Astrocyte (in vitro differentiated cells and primary cell): ENCODE measurements around the gene EPB41L3. TPM values are rescaled to one million over a fixed set of nuclear protein-coding genes. Genes with fewer than 3 reads are reported as not detected.

Experiments
- DNase-seq: peaks from one replicate; pipeline ENCODE4 v3.0.0-alpha.2; 2010; ENCODE audit warnings: low read depth
- FAIRE-seq: peaks from 2 replicates; lab custom pipeline; 2011; peaks lifted over from hg19 to GRCh38; lab: Jason Lieb, UNC
- H2AFZ ChIP-seq: 2 replicates; pipeline ENCODE4 v1.6.0; 2012; ENCODE audit warnings: low read depth, low read length, inconsistent platforms
- H3K27ac ChIP-seq: 2 replicates; pipeline ENCODE4 v1.5.1; 2011; ENCODE audit warnings: low read depth, low read length, inconsistent platforms
- H3K27me3 ChIP-seq: 2 replicates; pipeline ENCODE4 v1.6.0; 2011; ENCODE audit warnings: low read length, inconsistent platforms; ENCODE audit not compliant: insufficient read depth
- H3K36me3 ChIP-seq: 2 replicates; pipeline ENCODE4 v1.5.1; 2011; ENCODE audit warnings: low read length, inconsistent platforms; ENCODE audit not compliant: insufficient read depth
- H3K4me1 ChIP-seq: 2 replicates; pipeline ENCODE4 v1.5.1; 2011; ENCODE audit warnings: low read length, inconsistent platforms; ENCODE audit not compliant: insufficient read depth
- H3K4me2 ChIP-seq: 2 replicates; pipeline ENCODE4 v1.6.0; 2012; ENCODE audit warnings: low read length, inconsistent platforms
- H3K4me3 ChIP-seq: 2 replicates; pipeline ENCODE4 v1.5.1; 2011; ENCODE audit warnings: low read depth, mild to moderate bottlenecking, low read length, inconsistent platforms; ENCODE audit not compliant: insufficient read depth
- H3K79me2 ChIP-seq: 2 replicates; pipeline ENCODE4 v1.6.0; 2012; ENCODE audit warnings: mild to moderate bottlenecking, low read length, inconsistent platforms; ENCODE audit not compliant: insufficient read depth
- H3K9ac ChIP-seq: 2 replicates; pipeline ENCODE4 v1.6.0; 2012; ENCODE audit warnings: mild to moderate bottlenecking, low read length, inconsistent platforms
- H3K9me3 ChIP-seq: 2 replicates; pipeline ENCODE4 v1.5.1; 2012; ENCODE audit warnings: low read depth, mild to moderate bottlenecking, low read length, inconsistent platforms; ENCODE audit not compliant: insufficient read depth
- H4K20me1 ChIP-seq: 2 replicates; pipeline ENCODE4 v1.6.0; 2012; ENCODE audit warnings: low read length, inconsistent platforms; ENCODE audit not compliant: insufficient read depth
- H3K27ac Mint-ChIP-seq: one replicate; pipeline ENCODE4 v1.8.0; 2021; ENCODE audit warnings: mild to moderate bottlenecking, mixed read lengths; ENCODE audit not compliant: unreplicated experiment
- H3K27me3 Mint-ChIP-seq: one replicate; pipeline ENCODE4 v1.8.0; 2021; ENCODE audit warnings: low read depth, mixed read lengths; ENCODE audit not compliant: unreplicated experiment
- H3K36me3 Mint-ChIP-seq: one replicate; pipeline ENCODE4 v1.8.0; 2021; ENCODE audit warnings: low read depth, mixed read lengths; ENCODE audit not compliant: unreplicated experiment
- H3K4me1 Mint-ChIP-seq: one replicate; pipeline ENCODE4 v1.8.0; 2021; ENCODE audit warnings: low read depth, mixed read lengths; ENCODE audit not compliant: unreplicated experiment
- H3K4me3 Mint-ChIP-seq: one replicate; pipeline ENCODE4 v1.8.0; 2021; ENCODE audit warnings: mild to moderate bottlenecking, moderate library complexity, mixed read lengths; ENCODE audit not compliant: unreplicated experiment
- H3K9me3 Mint-ChIP-seq: one replicate; pipeline ENCODE4 v1.8.0; 2021; ENCODE audit warnings: mild to moderate bottlenecking, mixed read lengths; ENCODE audit not compliant: unreplicated experiment
- EZH2 ChIP-seq: IDR thresholded peaks from 2 replicates; pipeline ENCODE4 v1.6.1; 2012; ENCODE audit warnings: mild to moderate bottlenecking, low read length, inconsistent platforms; ENCODE audit not compliant: insufficient read depth
- total RNA-seq: library from RNA; stranded (reverse); gene quantifications from 2 replicates; pipeline ENCODE4 v1.2.1, GENCODE V29; 2021
- TF ChIP-seq, protein P1 (sequence below): IDR thresholded peaks from 2 replicates; pipeline ENCODE4 v1.5.1; 2011; ENCODE audit warnings: low read depth, mild to moderate bottlenecking, inconsistent platforms, low read length, moderate library complexity; ENCODE audit not compliant: insufficient read depth

Gene EPB41L3
- total RNA-seq, 1 donor from 2014 or later, result 97.0 TPM

GRCh38 chr18:5510135-5510846 is 33.5 kb downstream of the EPB41L3 start:
- Histone ChIP-seq H3K9ac (no peak overlapping the region), H3K27me3 (no peaks in the 10 kb centered on the region), H3K79me2 (peaks cover 55% of the 10 kb centered on the region), H3K4me2 (peak overlapping the region; percentile 35), H4K20me1 (peaks cover 16% of the 10 kb centered on the region), H2AFZ (no peak overlapping the region), H3K9me3 (no peaks in the 10 kb centered on the region), H3K4me3 (no peak overlapping the region), H3K27ac (peak overlapping the region; percentile 24), H3K36me3 (no peaks in the 10 kb centered on the region), H3K4me1 (peaks cover 7% of the 10 kb centered on the region)
- H3K27ac Mint-ChIP-seq, result peak overlapping the region; percentile 69
- H3K4me3 Mint-ChIP-seq, result peak overlapping the region; percentile 60
- TF ChIP-seq EZH2, result no peak
- TF ChIP-seq, protein P1, sequence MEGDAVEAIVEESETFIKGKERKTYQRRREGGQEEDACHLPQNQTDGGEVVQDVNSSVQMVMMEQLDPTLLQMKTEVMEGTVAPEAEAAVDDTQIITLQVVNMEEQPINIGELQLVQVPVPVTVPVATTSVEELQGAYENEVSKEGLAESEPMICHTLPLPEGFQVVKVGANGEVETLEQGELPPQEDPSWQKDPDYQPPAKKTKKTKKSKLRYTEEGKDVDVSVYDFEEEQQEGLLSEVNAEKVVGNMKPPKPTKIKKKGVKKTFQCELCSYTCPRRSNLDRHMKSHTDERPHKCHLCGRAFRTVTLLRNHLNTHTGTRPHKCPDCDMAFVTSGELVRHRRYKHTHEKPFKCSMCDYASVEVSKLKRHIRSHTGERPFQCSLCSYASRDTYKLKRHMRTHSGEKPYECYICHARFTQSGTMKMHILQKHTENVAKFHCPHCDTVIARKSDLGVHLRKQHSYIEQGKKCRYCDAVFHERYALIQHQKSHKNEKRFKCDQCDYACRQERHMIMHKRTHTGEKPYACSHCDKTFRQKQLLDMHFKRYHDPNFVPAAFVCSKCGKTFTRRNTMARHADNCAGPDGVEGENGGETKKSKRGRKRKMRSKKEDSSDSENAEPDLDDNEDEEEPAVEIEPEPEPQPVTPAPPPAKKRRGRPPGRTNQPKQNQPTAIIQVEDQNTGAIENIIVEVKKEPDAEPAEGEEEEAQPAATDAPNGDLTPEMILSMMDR, result no peak
- no peak for FAIRE-seq
- no peaks in the 10 kb centered on the region for H3K36me3 Mint-ChIP-seq
- peaks cover 47% of the 10 kb centered on the region for H3K4me1 Mint-ChIP-seq
- no peaks in the 10 kb centered on the region for H3K27me3 Mint-ChIP-seq
- H3K9me3 Mint-ChIP-seq, result peaks cover 3% of the 10 kb centered on the region
- peak; percentile 54 for DNase-seq

DNA sequence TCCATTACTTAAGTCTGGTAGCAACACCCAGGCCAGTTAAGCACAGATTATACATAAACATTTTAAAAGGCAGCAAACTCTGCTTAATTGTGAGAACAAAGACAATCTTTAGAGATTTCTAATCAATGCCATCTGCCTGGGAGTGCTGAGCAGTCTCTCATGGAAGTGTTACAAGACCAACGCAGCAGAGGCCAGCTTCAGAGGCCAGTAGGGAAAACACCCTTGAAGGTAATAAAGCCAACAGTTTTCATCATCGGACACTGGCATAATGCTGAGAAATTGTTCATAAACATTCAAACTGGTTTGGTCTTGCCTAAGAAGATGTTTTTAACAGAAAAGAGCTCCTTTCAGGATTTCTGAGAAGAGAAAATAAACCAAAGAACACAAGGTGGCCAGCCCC is 35.0 kb downstream of the EPB41L3 start:
- no peaks in the 10 kb centered on the region for H3K9me3 ChIP-seq
- no peak for FAIRE-seq

More for the DNA sequence above, 35.0 kb downstream of the EPB41L3 start:
- Histone ChIP-seq H3K4me3 (no peak overlapping the region), H3K79me2 (peaks cover 62% of the 10 kb centered on the region), H3K4me2 (no peak overlapping the region), H3K27ac (no peak overlapping the region), H2AFZ (no peak overlapping the region), H3K27me3 (no peaks in the 10 kb centered on the region), H3K36me3 (no peaks in the 10 kb centered on the region), H3K9ac (no peak overlapping the region), H4K20me1 (peaks cover 16% of the 10 kb centered on the region), H3K4me1 (peaks cover 7% of the 10 kb centered on the region)
- no peak for DNase-seq
- Mint-ChIP-seq H3K9me3 (peaks cover 3% of the 10 kb centered on the region), H3K4me1 (peaks cover 34% of the 10 kb centered on the region), H3K27ac (no peak overlapping the region), H3K27me3 (no peaks in the 10 kb centered on the region), H3K36me3 (no peaks in the 10 kb centered on the region), H3K4me3 (no peak overlapping the region)
- TF ChIP-seq, protein P1, result no peak
- no peak for TF ChIP-seq EZH2
